Measurements from ENCODE around the gene TARS3. TPM values are rescaled to one million over a fixed set of nuclear protein-coding genes. Genes with fewer than 3 reads are reported as not detected.

Gene TARS3
- total and polyA plus RNA-seq, 2 donors, result 13.2 to 14.6 TPM

DNA sequence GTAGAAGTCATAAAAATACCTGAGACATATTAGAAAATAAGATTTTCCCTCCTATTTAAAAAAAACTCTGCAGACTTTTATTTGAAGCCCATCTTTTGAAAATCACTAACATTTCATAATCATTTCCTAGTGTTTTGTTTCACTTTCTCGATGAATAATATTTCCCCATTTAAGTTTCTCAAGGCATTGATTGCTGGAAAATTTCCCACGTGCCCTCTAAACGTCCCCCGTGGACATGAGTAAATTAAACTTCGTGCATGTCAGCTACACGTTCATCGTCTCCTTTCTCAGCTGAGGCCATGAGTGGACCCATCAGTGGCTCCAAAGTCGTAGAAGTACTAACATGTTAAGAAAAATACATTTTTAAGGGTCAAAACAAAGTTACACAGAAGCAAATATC, 70.1 kb downstream of the TARS3 start:
- H3K27ac ChIP-seq (ENCODE audit: low read depth in 1 of 2, low read length in 1 of 2), result no peak overlapping the region
- 97% methylated on average over 8 of the region's 8 CpGs for WGBS
- peaks cover 0 to 8% of the 10 kb centered on the region in 2 donors for H3K36me3 ChIP-seq (ENCODE audit: control insufficient read depth in 2 of 2, insufficient read depth in 2 of 2, low read length in 1 of 2)
- no peak overlapping the region for H3K4me3 ChIP-seq (ENCODE audit: low read length in 2 of 2)
- DNase-seq (ENCODE audit: low read depth in 6 of 9, low spot score in 9 of 9), result no peak
- peaks cover 10 to 17% of the 10 kb centered on the region in 2 donors for H3K4me1 ChIP-seq (ENCODE audit: control insufficient read depth in 2 of 2, insufficient read depth in 2 of 2, low read length in 2 of 2)
- no peaks in the 10 kb centered on the region for H3K27me3 ChIP-seq (ENCODE audit: control insufficient read depth in 2 of 2, insufficient read depth in 1 of 2, low read length in 1 of 2)
- H3K9me3 ChIP-seq (ENCODE audit: control insufficient read depth in 2 of 2, insufficient read depth in 1 of 2, low read length in 1 of 2), result no peaks in the 10 kb centered on the region

DNA sequence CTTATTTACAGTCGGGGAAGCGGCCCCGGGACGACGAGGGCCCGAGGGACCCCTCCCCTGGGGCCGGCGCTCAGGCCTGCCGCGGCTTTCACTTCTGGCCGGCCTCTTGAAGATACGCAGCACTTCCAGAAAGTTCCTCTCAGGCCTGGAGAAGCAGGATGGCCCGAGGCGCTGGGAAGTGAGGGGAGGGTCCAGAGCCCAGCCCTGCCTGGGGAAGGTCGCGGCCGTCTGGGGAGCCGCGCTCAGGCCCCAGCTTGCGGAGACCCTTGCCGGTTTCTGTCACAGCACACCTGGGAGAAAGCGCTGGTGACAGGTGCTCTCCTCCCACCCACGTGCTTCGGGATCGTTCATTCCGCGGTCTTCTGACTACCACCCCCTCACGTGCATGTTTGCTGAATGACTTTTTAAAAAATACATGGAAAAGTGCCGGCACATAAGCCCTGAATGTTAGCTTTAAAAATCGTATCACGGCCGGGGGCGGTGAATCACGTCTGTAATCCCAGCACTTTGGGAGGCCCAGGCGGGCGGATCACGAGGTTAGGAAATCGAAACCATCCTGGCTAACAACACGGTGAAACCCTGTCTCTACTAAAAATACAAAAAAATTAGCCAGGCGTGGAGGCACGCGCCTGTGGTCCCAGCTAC, 71.4 kb downstream of the TARS3 start:
- DNase-seq (ENCODE audit: low read depth in 6 of 9, low spot score in 9 of 9), result peak in 1 of 9 donors; percentile 22
- 38% methylated on average over 42 of the region's 42 CpGs for WGBS
- H3K9me3 ChIP-seq (ENCODE audit: control insufficient read depth in 2 of 2, insufficient read depth in 1 of 2, low read length in 1 of 2), result no peaks in the 10 kb centered on the region

DNA sequence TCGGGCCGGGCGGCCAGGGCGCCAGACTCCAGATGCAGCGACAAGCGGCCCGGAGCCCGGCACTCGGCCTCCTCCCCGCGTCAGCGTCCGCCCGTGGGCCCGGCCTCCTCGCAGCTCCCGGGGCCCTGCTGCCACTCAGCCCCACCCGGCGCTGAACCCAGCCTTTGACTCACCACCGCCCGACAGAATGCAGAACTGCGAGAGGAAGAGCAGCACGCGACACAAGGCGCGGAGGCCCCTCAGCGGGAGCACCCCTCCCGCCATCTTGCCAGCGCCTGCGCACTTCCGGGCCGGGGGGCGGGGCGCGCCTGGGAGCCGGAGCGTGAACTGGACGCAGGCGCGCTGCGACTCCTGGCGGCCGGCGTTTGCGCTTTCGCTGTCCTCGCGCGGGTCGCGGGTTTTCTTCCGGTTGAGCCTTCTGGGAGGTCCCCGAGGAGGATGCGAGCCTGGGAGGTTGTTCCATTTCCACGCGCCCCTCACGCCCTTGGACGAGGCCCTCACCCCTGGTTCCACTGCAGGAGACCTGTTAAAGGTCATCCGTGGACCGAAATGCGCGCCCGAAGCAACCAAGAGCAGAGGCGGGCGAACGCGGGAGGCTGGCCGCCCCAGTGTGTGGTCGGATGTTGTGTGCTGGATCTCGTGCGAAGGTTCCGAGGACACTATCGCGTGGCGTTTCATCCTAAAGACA, 72.0 kb downstream of the TARS3 start, which contains the start of gene TM2D3:
TM2D3 (minus strand) TSS at position 284 of the 688 bp plus-strand sequence; CDS start at position 264, 20 bp downstream.
- H3K9me3 ChIP-seq (ENCODE audit: control insufficient read depth in 2 of 2, insufficient read depth in 1 of 2, low read length in 1 of 2), result no peaks in the 10 kb centered on the region

More for the DNA sequence above, 71.4 kb downstream of the TARS3 start:
- peak overlapping the region; percentile 90 to 95 for H3K4me3 ChIP-seq (ENCODE audit: low read length in 2 of 2)
- H3K27me3 ChIP-seq (ENCODE audit: control insufficient read depth in 2 of 2, insufficient read depth in 1 of 2, low read length in 1 of 2), result no peaks in the 10 kb centered on the region
- H3K36me3 ChIP-seq (ENCODE audit: control insufficient read depth in 2 of 2, insufficient read depth in 2 of 2, low read length in 1 of 2), result peaks cover 7 to 8% of the 10 kb centered on the region in 2 donors
- peak overlapping the region; percentile 89 to 95 for H3K27ac ChIP-seq (ENCODE audit: low read depth in 1 of 2, low read length in 1 of 2)
- peaks cover 10 to 17% of the 10 kb centered on the region in 2 donors for H3K4me1 ChIP-seq (ENCODE audit: control insufficient read depth in 2 of 2, insufficient read depth in 2 of 2, low read length in 2 of 2)

DNA sequence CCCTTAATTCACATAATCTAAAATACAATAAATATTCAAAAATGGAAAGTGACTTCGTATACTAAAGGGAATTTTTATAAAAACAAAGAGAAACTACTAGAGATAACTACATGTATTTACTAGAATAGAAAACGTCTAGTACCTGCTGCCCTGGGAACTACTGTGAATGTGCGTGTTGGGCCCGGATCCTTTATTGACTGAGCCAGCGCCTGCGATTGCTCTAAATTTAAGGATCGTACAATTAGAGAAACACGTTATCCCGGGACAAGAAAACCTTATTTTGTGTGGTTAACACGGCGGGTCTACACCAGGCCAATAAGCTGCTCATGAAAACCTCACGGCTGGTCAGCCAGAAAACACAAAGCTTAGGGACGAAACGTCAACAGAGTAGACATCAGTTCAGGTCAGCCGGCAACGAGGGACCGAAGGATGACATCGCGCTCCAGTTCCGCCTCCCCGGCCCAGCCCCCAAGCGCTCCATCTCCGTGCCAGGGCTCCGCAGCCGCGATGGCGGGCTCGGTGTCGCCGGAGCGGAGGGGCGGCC, 72.6 kb downstream of the TARS3 start:
- peak in 3 of 9 donors; percentile 21 to 49 (median 23) for DNase-seq (ENCODE audit: low read depth in 6 of 9, low spot score in 9 of 9)
- no peaks in the 10 kb centered on the region for H3K27me3 ChIP-seq (ENCODE audit: control insufficient read depth in 2 of 2, insufficient read depth in 1 of 2, low read length in 1 of 2)
- H3K27ac ChIP-seq (ENCODE audit: low read depth in 1 of 2, low read length in 1 of 2), result peak overlapping the region; percentile 86 to 98
- H3K4me3 ChIP-seq (ENCODE audit: low read length in 2 of 2), result peak overlapping the region; percentile 90 to 95
- H3K36me3 ChIP-seq (ENCODE audit: control insufficient read depth in 2 of 2, insufficient read depth in 2 of 2, low read length in 1 of 2), result peaks cover 9% of the 10 kb centered on the region in 2 donors
- peaks cover 10 to 17% of the 10 kb centered on the region in 2 donors for H3K4me1 ChIP-seq (ENCODE audit: control insufficient read depth in 2 of 2, insufficient read depth in 2 of 2, low read length in 2 of 2)
- under 1% methylated on average over 32 of the region's 32 CpGs for WGBS
- no peaks in the 10 kb centered on the region for H3K9me3 ChIP-seq (ENCODE audit: control insufficient read depth in 2 of 2, insufficient read depth in 1 of 2, low read length in 1 of 2)

More for the DNA sequence above, 72.0 kb downstream of the TARS3 start, which contains the start of gene TM2D3:
- H3K27me3 ChIP-seq (ENCODE audit: control insufficient read depth in 2 of 2, insufficient read depth in 1 of 2, low read length in 1 of 2), result no peaks in the 10 kb centered on the region
- H3K4me1 ChIP-seq (ENCODE audit: control insufficient read depth in 2 of 2, insufficient read depth in 2 of 2, low read length in 2 of 2), result peaks cover 10 to 17% of the 10 kb centered on the region in 2 donors
- peaks cover 7 to 9% of the 10 kb centered on the region in 2 donors for H3K36me3 ChIP-seq (ENCODE audit: control insufficient read depth in 2 of 2, insufficient read depth in 2 of 2, low read length in 1 of 2)
- H3K27ac ChIP-seq (ENCODE audit: low read depth in 1 of 2, low read length in 1 of 2), result peak within 1 kb of the TSS; percentile 89 to 98
- WGBS, result under 1% methylated on average over 75 of the region's 75 CpGs
- H3K4me3 ChIP-seq (ENCODE audit: low read length in 2 of 2), result peak within 1 kb of the TSS; percentile 90 to 95
- peak; percentile 74 to 97 (median 92) for DNase-seq (ENCODE audit: low read depth in 6 of 9, low spot score in 9 of 9)

DNA sequence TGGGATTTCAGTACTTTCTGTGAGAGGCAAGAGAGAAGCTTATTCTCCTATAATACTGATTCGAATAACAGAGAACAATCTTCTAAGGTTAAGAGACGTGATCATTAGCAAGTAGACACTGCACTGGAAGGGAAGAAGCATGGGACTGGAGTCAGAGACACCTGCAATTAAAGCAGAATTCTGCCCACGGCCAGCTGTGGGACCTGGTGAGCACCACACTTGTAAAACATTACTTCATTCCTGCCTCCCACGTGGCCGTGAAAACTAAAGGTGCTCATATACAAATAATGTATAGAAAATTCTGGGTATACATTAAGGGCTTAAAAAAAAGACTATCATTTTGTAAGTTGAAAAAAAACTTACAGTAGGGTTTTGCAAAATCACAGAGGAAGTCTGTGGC, 74.1 kb downstream of the TARS3 start:
- DNase-seq (ENCODE audit: low read depth in 6 of 9, low spot score in 9 of 9), result no peak
- H3K4me1 ChIP-seq (ENCODE audit: control insufficient read depth in 2 of 2, insufficient read depth in 2 of 2, low read length in 2 of 2), result peaks cover 10 to 17% of the 10 kb centered on the region in 2 donors
- no peaks in the 10 kb centered on the region for H3K9me3 ChIP-seq (ENCODE audit: control insufficient read depth in 2 of 2, insufficient read depth in 1 of 2, low read length in 1 of 2)
- 90% methylated on average over 5 of the region's 5 CpGs for WGBS
- peaks cover 12 to 23% of the 10 kb centered on the region in 2 donors for H3K36me3 ChIP-seq (ENCODE audit: control insufficient read depth in 2 of 2, insufficient read depth in 2 of 2, low read length in 1 of 2)
- no peak overlapping the region for H3K4me3 ChIP-seq (ENCODE audit: low read length in 2 of 2)
- no peak overlapping the region for H3K27ac ChIP-seq (ENCODE audit: low read depth in 1 of 2, low read length in 1 of 2)
- no peaks in the 10 kb centered on the region for H3K27me3 ChIP-seq (ENCODE audit: control insufficient read depth in 2 of 2, insufficient read depth in 1 of 2, low read length in 1 of 2)

DNA sequence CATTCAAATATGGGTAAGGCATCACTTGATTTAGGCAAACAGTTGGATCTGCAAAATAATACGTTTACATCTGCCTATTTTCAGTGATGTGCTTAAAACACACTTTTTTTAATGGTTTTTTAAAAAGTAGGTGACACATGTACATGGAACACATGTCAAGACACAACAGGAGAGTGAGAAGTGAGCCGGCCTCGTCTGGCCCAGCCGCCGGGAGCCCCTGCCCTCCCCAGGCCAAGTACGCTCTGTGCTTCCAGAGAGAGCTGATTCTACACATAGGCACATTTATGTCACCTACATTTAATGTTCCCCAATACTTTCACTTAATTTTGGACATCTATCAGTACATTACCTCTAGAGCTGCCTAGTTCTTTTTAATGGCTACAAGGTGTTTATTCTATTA, 75.9 kb downstream of the TARS3 start:
- H3K36me3 ChIP-seq (ENCODE audit: control insufficient read depth in 2 of 2, insufficient read depth in 2 of 2, low read length in 1 of 2), result peaks cover 24 to 37% of the 10 kb centered on the region in 2 donors
- H3K4me3 ChIP-seq (ENCODE audit: low read length in 2 of 2), result no peak overlapping the region
- 96% methylated on average over 6 of the region's 6 CpGs for WGBS
- no peaks in the 10 kb centered on the region for H3K27me3 ChIP-seq (ENCODE audit: control insufficient read depth in 2 of 2, insufficient read depth in 1 of 2, low read length in 1 of 2)
- DNase-seq (ENCODE audit: low read depth in 6 of 9, low spot score in 9 of 9), result no peak
- H3K9me3 ChIP-seq (ENCODE audit: control insufficient read depth in 2 of 2, insufficient read depth in 1 of 2, low read length in 1 of 2), result no peaks in the 10 kb centered on the region
- peaks cover 10 to 16% of the 10 kb centered on the region in 2 donors for H3K4me1 ChIP-seq (ENCODE audit: control insufficient read depth in 2 of 2, insufficient read depth in 2 of 2, low read length in 2 of 2)
- H3K27ac ChIP-seq (ENCODE audit: low read depth in 1 of 2, low read length in 1 of 2), result no peak overlapping the region

DNA sequence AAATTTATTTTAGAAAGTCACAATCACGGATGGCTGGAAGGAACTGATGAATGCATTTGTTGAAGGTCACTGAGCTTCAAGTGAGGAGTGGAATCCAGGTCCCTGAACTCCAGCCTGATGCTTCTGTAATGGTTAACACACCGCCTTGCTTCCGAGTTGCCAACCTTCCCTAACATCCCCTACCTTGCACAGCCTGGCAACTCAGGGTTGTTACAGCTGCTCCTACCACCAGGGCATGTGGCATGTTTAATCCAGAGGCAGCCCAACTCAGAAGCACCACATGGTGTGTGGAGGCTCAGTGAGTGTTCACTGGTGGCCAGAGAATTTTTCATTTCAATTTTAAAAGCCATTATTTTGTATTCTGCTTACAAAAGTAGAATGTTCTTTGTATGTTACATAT, 77.0 kb downstream of the TARS3 start:
- Histone ChIP-seq H3K27ac (ENCODE audit: low read depth in 1 of 2, low read length in 1 of 2) (no peak overlapping the region), H3K4me1 (ENCODE audit: control insufficient read depth in 2 of 2, insufficient read depth in 2 of 2, low read length in 2 of 2) (peaks cover 4 to 9% of the 10 kb centered on the region in 2 donors), H3K4me3 (ENCODE audit: low read length in 2 of 2) (no peak overlapping the region), H3K27me3 (ENCODE audit: control insufficient read depth in 2 of 2, insufficient read depth in 1 of 2, low read length in 1 of 2) (no peaks in the 10 kb centered on the region), H3K36me3 (ENCODE audit: control insufficient read depth in 2 of 2, insufficient read depth in 2 of 2, low read length in 1 of 2) (peaks cover 28 to 46% of the 10 kb centered on the region in 2 donors), H3K9me3 (ENCODE audit: control insufficient read depth in 2 of 2, insufficient read depth in 1 of 2, low read length in 1 of 2) (no peaks in the 10 kb centered on the region)
- no peak for DNase-seq (ENCODE audit: low read depth in 6 of 9, low spot score in 9 of 9)
- WGBS, result 98% methylated on average over 3 of the region's 3 CpGs

DNA sequence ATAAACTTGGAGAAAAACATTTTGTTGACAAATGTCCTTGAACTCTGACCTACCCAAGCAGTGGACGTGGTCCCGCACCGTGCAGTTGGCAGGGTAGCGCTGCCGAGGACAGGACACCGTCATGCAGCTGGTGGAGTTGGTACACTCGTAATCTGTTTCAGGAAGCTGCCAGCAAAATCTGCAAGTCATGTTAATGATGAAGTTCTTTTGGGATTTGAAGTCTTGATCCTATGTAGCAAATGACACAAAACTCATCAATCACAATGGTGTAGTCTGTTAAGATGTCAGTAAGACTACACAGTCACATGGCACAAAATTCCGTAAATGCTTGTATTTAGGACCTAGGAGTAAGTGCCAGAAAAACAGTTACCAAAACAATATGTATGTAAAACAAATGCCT, 77.6 kb downstream of the TARS3 start:
- no peaks in the 10 kb centered on the region for H3K9me3 ChIP-seq (ENCODE audit: control insufficient read depth in 2 of 2, insufficient read depth in 1 of 2, low read length in 1 of 2)
- peaks cover 4 to 9% of the 10 kb centered on the region in 2 donors for H3K4me1 ChIP-seq (ENCODE audit: control insufficient read depth in 2 of 2, insufficient read depth in 2 of 2, low read length in 2 of 2)
- no peaks in the 10 kb centered on the region for H3K27me3 ChIP-seq (ENCODE audit: control insufficient read depth in 2 of 2, insufficient read depth in 1 of 2, low read length in 1 of 2)
- WGBS, result 93% methylated on average over 8 of the region's 8 CpGs
- H3K27ac ChIP-seq (ENCODE audit: low read depth in 1 of 2, low read length in 1 of 2), result no peak overlapping the region
- H3K36me3 ChIP-seq (ENCODE audit: control insufficient read depth in 2 of 2, insufficient read depth in 2 of 2, low read length in 1 of 2), result peaks cover 30 to 46% of the 10 kb centered on the region in 2 donors
- DNase-seq (ENCODE audit: low read depth in 6 of 9, low spot score in 9 of 9), result no peak
- H3K4me3 ChIP-seq (ENCODE audit: low read length in 2 of 2), result no peak overlapping the region

DNA sequence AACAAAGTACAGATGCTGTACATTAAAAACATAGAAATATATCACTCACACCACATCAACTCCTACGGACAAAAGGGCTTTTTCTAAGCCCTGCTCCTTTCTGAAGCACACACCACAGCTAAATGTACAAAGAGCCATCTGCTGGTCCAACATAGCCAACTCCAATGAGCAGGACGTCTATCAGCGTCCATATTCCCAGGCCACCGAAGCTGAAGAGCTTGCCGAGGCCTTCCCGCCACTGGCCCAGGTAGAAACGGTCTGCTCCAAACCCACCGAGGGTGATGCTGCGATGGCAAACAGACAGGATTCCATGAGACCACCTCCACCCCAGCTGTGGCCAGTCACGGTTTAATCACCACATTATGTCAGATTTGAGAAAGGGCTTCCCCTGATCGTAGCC, 81.9 kb downstream of the TARS3 start:
- no peak overlapping the region for H3K4me3 ChIP-seq (ENCODE audit: low read length in 2 of 2)
- H3K36me3 ChIP-seq (ENCODE audit: control insufficient read depth in 2 of 2, insufficient read depth in 2 of 2, low read length in 1 of 2), result peaks cover 35 to 52% of the 10 kb centered on the region in 2 donors
- no peaks in the 10 kb centered on the region for H3K4me1 ChIP-seq (ENCODE audit: control insufficient read depth in 2 of 2, insufficient read depth in 2 of 2, low read length in 2 of 2)
- no peak for DNase-seq (ENCODE audit: low read depth in 6 of 9, low spot score in 9 of 9)
- no peaks in the 10 kb centered on the region for H3K27me3 ChIP-seq (ENCODE audit: control insufficient read depth in 2 of 2, insufficient read depth in 1 of 2, low read length in 1 of 2)
- H3K27ac ChIP-seq (ENCODE audit: low read depth in 1 of 2, low read length in 1 of 2), result no peak overlapping the region
- no peaks in the 10 kb centered on the region for H3K9me3 ChIP-seq (ENCODE audit: control insufficient read depth in 2 of 2, insufficient read depth in 1 of 2, low read length in 1 of 2)
- 95% methylated on average over 11 of the region's 11 CpGs for WGBS
